HEK293 (cell line): ENCODE results near the gene PRPSAP2.

ENCODE experiments used
- CTCF ChIA-PET: fragments of 350-600 bp; formaldehyde crosslinking; extraction: SDS; loops from one replicate; lab custom pipeline; 2021; ENCODE audit warnings: antibody characterized with exemption; lab: Yijun Ruan, JAX
- POLR2A ChIA-PET: fragments of 300-600 bp; formaldehyde crosslinking; extraction: SDS; loops from one replicate; lab custom pipeline; 2020; ENCODE audit warnings: antibody characterized with exemption, inconsistent platforms; lab: Yijun Ruan, JAX
- H3K27ac ChIP-seq: fragments of 200-500 bp; sonication (Bioruptor generic); 2 replicates; pipeline ENCODE4 v1.5.1; 2014; ENCODE audit warnings: low read depth, low read length, control low read depth, inconsistent platforms; ENCODE audit errors: extremely low read depth
- H3K36me3 ChIP-seq, 2 experiments: fragments of 200-500 bp in 1 of 2; sonication (Bioruptor generic) in 1 of 2; 1 replicate in 1 of 2; 2 replicates in 1 of 2; pipeline ENCODE4 v1.5.1; 2014 to 2017; ENCODE audit warnings: inconsistent platforms in 2 of 2, low read length in 2 of 2; ENCODE audit not compliant: control insufficient read depth in 2 of 2, insufficient read depth in 1 of 2
- H3K4me1 ChIP-seq: fragments of 200-500 bp; sonication (Bioruptor generic); 2 replicates; pipeline ENCODE4 v1.5.1; 2014; ENCODE audit warnings: mild to moderate bottlenecking, low read length, inconsistent platforms; ENCODE audit not compliant: control insufficient read depth, insufficient read depth
- H3K4me3 ChIP-seq: 2 replicates; pipeline ENCODE4 v1.5.1; 2011; ENCODE audit warnings: low read depth, mild to moderate bottlenecking, control low read depth, low read length, moderate library complexity
- H3K9me3 ChIP-seq: fragments of 200-500 bp; sonication (Bioruptor generic); 2 replicates; pipeline ENCODE4 v1.5.1; 2014; ENCODE audit warnings: low read depth, low read length, inconsistent platforms; ENCODE audit not compliant: control insufficient read depth, insufficient read depth
- BCL6B ChIP-seq: fragments of 450-650 bp; formaldehyde crosslinking; IDR thresholded peaks from 2 replicates; pipeline ENCODE4 v1.5.1; 2017; ENCODE audit warnings: missing biosample characterization, missing genetic modification characterization
- GLI2 ChIP-seq: fragments of 450-650 bp; formaldehyde crosslinking; IDR thresholded peaks from 2 replicates; pipeline ENCODE4; 2017; ENCODE audit warnings: missing biosample characterization, missing genetic modification characterization, low read depth, borderline replicate concordance
- IKZF3 ChIP-seq: fragments of 450-650 bp; IDR thresholded peaks from 2 replicates; pipeline ENCODE4 v1.5.0; 2018; ENCODE audit warnings: missing biosample characterization, mild to moderate bottlenecking, missing genetic modification characterization, moderate library complexity
- KLF10 ChIP-seq: fragments of 450-650 bp; IDR thresholded peaks from 2 replicates; pipeline ENCODE4 v1.5.1; 2018; ENCODE audit warnings: missing biosample characterization, mild to moderate bottlenecking, missing genetic modification characterization
- SETDB1 ChIP-seq: IDR thresholded peaks from one replicate; pipeline ENCODE4 v1.6.1; 2017; ENCODE audit warnings: mild to moderate bottlenecking, low read length, moderate library complexity, mixed read lengths; ENCODE audit not compliant: insufficient read length
- YY2 ChIP-seq: fragments of 450-650 bp; formaldehyde crosslinking; IDR thresholded peaks from 2 replicates; pipeline ENCODE4 v1.5.1; 2016; ENCODE audit warnings: missing biosample characterization, missing genetic modification characterization
- ZBTB7A ChIP-seq: fragments of 450-650 bp; formaldehyde crosslinking; IDR thresholded peaks from 2 replicates; pipeline ENCODE4 v1.5.1; 2016; ENCODE audit warnings: low read depth, missing biosample characterization, missing genetic modification characterization
- ZFP3 ChIP-seq: fragments of 450-650 bp; formaldehyde crosslinking; IDR thresholded peaks from 2 replicates; pipeline ENCODE4 v1.5.1; 2016; ENCODE audit warnings: low read depth, missing biosample characterization, missing genetic modification characterization
- ZFP37 ChIP-seq: fragments of 450-650 bp; formaldehyde crosslinking; IDR thresholded peaks from 2 replicates; pipeline ENCODE4 v1.5.1; 2016; ENCODE audit warnings: missing biosample characterization, missing genetic modification characterization
- ZNF10 ChIP-seq: fragments of 450-650 bp; formaldehyde crosslinking; IDR thresholded peaks from 2 replicates; pipeline ENCODE4 v1.5.1; 2017; ENCODE audit warnings: missing biosample characterization, missing genetic modification characterization
- ZNF202 ChIP-seq: fragments of 450-650 bp; formaldehyde crosslinking; IDR thresholded peaks from 2 replicates; pipeline ENCODE4 v1.5.1; 2016; ENCODE audit warnings: missing biosample characterization, missing genetic modification characterization, borderline replicate concordance
- ZNF214 ChIP-seq: fragments of 450-650 bp; formaldehyde crosslinking; IDR thresholded peaks from 2 replicates; pipeline ENCODE4 v1.5.1; 2017; ENCODE audit warnings: missing biosample characterization, mild to moderate bottlenecking, missing genetic modification characterization, borderline replicate concordance
- ZNF24 ChIP-seq: fragments of 450-650 bp; formaldehyde crosslinking; IDR thresholded peaks from 2 replicates; pipeline ENCODE4 v1.5.1; 2016; ENCODE audit warnings: missing biosample characterization, missing genetic modification characterization
- ZNF266 ChIP-seq: fragments of 450-650 bp; formaldehyde crosslinking; IDR thresholded peaks from 2 replicates; pipeline ENCODE4 v1.5.1; 2016; ENCODE audit warnings: missing biosample characterization, missing genetic modification characterization, low read depth
- ZNF324 ChIP-seq: fragments of 450-650 bp; formaldehyde crosslinking; IDR thresholded peaks from 2 replicates; pipeline ENCODE4 v1.5.1; 2016; ENCODE audit warnings: missing biosample characterization, missing genetic modification characterization
- ZNF423 ChIP-seq: fragments of 450-650 bp; formaldehyde crosslinking; IDR thresholded peaks from 2 replicates; pipeline ENCODE4 v1.5.1; 2016; ENCODE audit warnings: missing biosample characterization, missing genetic modification characterization
- ZNF449 ChIP-seq: fragments of 450-650 bp; formaldehyde crosslinking; IDR thresholded peaks from 2 replicates; pipeline ENCODE4 v1.5.1; 2017; ENCODE audit warnings: missing biosample characterization, mild to moderate bottlenecking, missing genetic modification characterization, moderate library complexity
- ZNF624 ChIP-seq: fragments of 450-650 bp; formaldehyde crosslinking; IDR thresholded peaks from 2 replicates; pipeline ENCODE4 v1.5.1; 2017; ENCODE audit warnings: missing biosample characterization, missing genetic modification characterization
- ZNF654 ChIP-seq: fragments of 450-650 bp; formaldehyde crosslinking; IDR thresholded peaks from 2 replicates; pipeline ENCODE4 v1.5.1; 2016; ENCODE audit warnings: low read depth, missing biosample characterization, missing genetic modification characterization
- ZNF664 ChIP-seq: fragments of 450-650 bp; formaldehyde crosslinking; IDR thresholded peaks from 2 replicates; pipeline ENCODE4 v1.5.1; 2016; ENCODE audit warnings: missing biosample characterization, missing genetic modification characterization
- ZNF707 ChIP-seq: fragments of 450-650 bp; formaldehyde crosslinking; IDR thresholded peaks from 2 replicates; pipeline ENCODE4 v1.5.1; 2016; ENCODE audit warnings: missing biosample characterization, missing genetic modification characterization
- ZNF76 ChIP-seq: fragments of 450-650 bp; formaldehyde crosslinking; IDR thresholded peaks from 2 replicates; pipeline ENCODE4; 2016; ENCODE audit warnings: low read depth, missing biosample characterization, missing genetic modification characterization, borderline replicate concordance
- ZSCAN23 ChIP-seq: fragments of 450-650 bp; formaldehyde crosslinking; IDR thresholded peaks from 2 replicates; pipeline ENCODE4 v1.5.1; 2016; ENCODE audit warnings: missing biosample characterization, missing genetic modification characterization
- TF ChIP-seq, protein P1 (sequence below): fragments of 450-650 bp; formaldehyde crosslinking; IDR thresholded peaks from 2 replicates; pipeline ENCODE4 v1.5.0; 2017; ENCODE audit warnings: missing biosample characterization, missing genetic modification characterization, borderline replicate concordance
- TF ChIP-seq, protein P2 (sequence below): fragments of 450-650 bp; formaldehyde crosslinking; IDR thresholded peaks from 2 replicates; pipeline ENCODE4 v1.5.1; 2016; ENCODE audit warnings: missing biosample characterization, missing genetic modification characterization

Gene PRPSAP2

GRCh38 chr17:18956581-18956980, 98.7 kb downstream of the PRPSAP2 start:
- TF ChIP-seq ZNF423 (tag by site-specific recombination) (no peak), ZFP37 (tag by site-specific recombination) (no peak), ZNF654 (tag by site-specific recombination) (no peak), ZNF10 (no peak), ZNF449 (tag by site-specific recombination) (no peak), ZNF214 (tag by site-specific recombination) (no peak), ZNF324 (tag by site-specific recombination) (no peak), ZNF664 (tag by site-specific recombination) (no peak), GLI2 (tag by site-specific recombination) (no peak), ZNF266 (no peak), ZSCAN23 (tag by site-specific recombination) (no peak), ZNF76 (tag by site-specific recombination) (no peak)
- TF ChIP-seq, protein P1, sequence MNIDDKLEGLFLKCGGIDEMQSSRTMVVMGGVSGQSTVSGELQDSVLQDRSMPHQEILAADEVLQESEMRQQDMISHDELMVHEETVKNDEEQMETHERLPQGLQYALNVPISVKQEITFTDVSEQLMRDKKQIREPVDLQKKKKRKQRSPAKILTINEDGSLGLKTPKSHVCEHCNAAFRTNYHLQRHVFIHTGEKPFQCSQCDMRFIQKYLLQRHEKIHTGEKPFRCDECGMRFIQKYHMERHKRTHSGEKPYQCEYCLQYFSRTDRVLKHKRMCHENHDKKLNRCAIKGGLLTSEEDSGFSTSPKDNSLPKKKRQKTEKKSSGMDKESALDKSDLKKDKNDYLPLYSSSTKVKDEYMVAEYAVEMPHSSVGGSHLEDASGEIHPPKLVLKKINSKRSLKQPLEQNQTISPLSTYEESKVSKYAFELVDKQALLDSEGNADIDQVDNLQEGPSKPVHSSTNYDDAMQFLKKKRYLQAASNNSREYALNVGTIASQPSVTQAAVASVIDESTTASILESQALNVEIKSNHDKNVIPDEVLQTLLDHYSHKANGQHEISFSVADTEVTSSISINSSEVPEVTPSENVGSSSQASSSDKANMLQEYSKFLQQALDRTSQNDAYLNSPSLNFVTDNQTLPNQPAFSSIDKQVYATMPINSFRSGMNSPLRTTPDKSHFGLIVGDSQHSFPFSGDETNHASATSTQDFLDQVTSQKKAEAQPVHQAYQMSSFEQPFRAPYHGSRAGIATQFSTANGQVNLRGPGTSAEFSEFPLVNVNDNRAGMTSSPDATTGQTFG (tag by site-specific recombination), result no peak
- TF ChIP-seq, protein P2, sequence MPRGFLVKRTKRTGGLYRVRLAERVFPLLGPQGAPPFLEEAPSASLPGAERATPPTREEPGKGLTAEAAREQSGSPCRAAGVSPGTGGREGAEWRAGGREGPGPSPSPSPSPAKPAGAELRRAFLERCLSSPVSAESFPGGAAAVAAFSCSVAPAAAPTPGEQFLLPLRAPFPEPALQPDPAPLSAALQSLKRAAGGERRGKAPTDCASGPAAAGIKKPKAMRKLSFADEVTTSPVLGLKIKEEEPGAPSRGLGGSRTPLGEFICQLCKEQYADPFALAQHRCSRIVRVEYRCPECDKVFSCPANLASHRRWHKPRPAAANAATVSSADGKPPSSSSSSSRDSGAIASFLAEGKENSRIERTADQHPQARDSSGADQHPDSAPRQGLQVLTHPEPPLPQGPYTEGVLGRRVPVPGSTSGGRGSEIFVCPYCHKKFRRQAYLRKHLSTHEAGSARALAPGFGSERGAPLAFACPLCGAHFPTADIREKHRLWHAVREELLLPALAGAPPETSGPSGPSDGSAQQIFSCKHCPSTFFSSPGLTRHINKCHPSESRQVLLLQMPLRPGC (tag by site-specific recombination), result no peak
- Histone ChIP-seq H3K4me3 (no peak overlapping the region), H3K27ac (no peak overlapping the region), H3K9me3 (no peaks in the 10 kb centered on the region), H3K36me3 (no peaks in the 10 kb centered on the region), H3K4me1 (no peaks in the 10 kb centered on the region)
- ChIA-PET CTCF (no interaction called here), POLR2A (no interaction called here)

DNA sequence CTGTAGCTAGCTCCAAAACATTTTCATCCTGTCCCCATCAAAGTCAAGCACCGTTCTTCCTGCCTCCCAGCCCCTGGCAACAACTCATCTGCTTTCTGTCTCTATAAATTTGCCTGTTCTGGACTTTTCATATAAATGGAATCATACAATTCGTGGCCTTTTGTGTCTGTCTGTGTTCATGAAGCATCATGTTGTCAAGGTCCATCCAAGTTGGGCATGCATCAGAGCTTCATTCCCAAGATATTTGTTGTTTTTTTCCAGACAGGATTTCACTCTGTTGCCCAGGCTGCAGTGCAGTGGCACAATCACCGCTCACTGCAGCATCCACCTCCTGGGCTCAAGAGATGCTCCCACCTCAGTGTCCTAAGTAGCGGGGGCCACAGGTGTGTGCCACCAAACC, 99.9 kb downstream of the PRPSAP2 start:
- no peaks in the 10 kb centered on the region for H3K36me3 ChIP-seq
- H3K4me1 ChIP-seq, result no peaks in the 10 kb centered on the region
- ChIA-PET POLR2A (no interaction called here), CTCF (interaction anchor here (0.6 to 1.7 kb wide), 4 partner anchors 14 to 332 kb away, joined by 3 to 4 read pairs (median 3); no protein-coding TSS in a partner anchor)
- no peak overlapping the region for H3K27ac ChIP-seq
- TF ChIP-seq SETDB1, result no peak
- TF ChIP-seq YY2 (tag by site-specific recombination), result no peak
- H3K9me3 ChIP-seq, result no peaks in the 10 kb centered on the region
- H3K4me3 ChIP-seq, result no peak overlapping the region

DNA sequence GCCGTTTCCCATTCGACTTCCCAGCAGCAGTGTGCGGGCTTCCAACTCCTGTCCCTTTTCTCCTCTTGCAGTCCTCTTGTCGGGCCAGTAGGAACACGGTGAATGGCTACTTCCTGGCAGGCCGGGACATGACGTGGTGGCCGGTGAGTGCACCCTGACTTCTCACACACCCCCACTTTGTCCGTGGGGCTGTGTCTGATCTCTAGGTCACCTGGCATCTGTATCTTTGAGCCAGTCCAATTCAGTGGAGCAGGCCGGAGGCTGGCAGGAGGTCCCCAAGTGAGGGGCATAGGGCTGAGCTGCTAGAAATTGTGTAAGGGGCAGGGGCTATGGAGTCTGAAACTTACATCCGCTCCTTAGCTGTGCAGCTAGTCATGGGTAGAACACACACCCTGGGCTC, 100.7 kb downstream of the PRPSAP2 start:
- Histone ChIP-seq H3K27ac (no peak overlapping the region), H3K36me3 (no peaks in the 10 kb centered on the region), H3K4me1 (no peaks in the 10 kb centered on the region), H3K9me3 (no peaks in the 10 kb centered on the region), H3K4me3 (no peak overlapping the region)
- CTCF ChIA-PET, result interaction anchor here (0.5 to 3.7 kb wide), 8 partner anchors 11 to 710 kb away, joined by 3 to 31 read pairs (median 4); partner anchors contain the start of gene FAM83G
- POLR2A ChIA-PET, result no interaction called here
- TF ChIP-seq ZNF24 (tag by site-specific recombination), result no peak
- TF ChIP-seq ZNF624, result no peak
- no peak for TF ChIP-seq ZNF202 (tag by site-specific recombination)
- no peak for TF ChIP-seq ZNF707
- TF ChIP-seq ZFP3, result no peak
- TF ChIP-seq IKZF3, result no peak
- no peak for TF ChIP-seq KLF10
- TF ChIP-seq BCL6B (tag by site-specific recombination), result no peak
- no peak for TF ChIP-seq ZBTB7A (tag by site-specific recombination)
- TF ChIP-seq ZNF214 (tag by site-specific recombination), result no peak
